Right forelimb (tissue), 1 donor: Measurements from ENCODE around the gene PABPN1L.

Experiments
- DNase-seq: peaks from one replicate; pipeline ENCODE4 v3.0.0-alpha.2; 2018

PABPN1L gene

DNA sequence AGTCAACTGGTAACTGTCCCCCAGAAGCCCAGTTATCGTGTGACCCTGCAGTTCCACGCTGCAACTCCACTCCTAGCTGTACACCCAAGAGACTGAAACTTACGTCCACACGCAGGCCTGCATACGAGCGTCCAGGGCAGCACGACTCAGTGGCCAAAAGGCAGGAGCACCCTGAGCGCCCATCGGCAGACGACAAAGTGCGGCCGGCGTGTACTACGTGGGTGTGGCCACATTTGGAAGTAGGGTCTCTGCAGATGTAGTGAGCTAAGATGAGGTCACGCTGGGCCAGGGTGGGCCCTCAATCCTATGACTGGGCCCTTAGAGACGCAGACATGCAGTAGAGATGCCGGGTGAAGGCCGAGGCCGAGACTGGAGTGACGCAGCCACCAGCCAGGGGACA, 23.2 kb downstream of the PABPN1L start:
- no peak for DNase-seq

DNA sequence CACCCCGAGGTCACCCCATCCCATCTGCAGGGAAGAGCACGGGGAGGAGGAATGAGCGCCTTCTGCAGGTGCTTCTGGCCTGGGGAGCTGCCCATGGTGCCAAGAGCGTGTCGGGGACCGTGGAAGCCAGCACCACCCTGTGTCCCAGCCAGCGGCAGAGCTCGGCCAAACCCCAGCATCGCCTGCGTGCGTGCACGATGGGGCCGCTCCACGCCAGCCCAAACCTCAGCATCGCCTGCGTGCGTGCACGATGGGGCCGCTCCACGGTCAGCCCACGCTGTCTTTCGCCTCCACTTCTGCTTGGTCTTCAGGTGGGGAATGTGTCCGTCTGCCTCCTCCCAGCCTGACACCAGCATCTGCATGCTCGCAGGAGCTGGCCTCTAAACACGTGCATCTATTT, 23.7 kb downstream of the PABPN1L start:
- no peak for DNase-seq

GRCh38 chr16:88842308-88842756, 24.1 kb downstream of the PABPN1L start:
- no peak for DNase-seq

DNA sequence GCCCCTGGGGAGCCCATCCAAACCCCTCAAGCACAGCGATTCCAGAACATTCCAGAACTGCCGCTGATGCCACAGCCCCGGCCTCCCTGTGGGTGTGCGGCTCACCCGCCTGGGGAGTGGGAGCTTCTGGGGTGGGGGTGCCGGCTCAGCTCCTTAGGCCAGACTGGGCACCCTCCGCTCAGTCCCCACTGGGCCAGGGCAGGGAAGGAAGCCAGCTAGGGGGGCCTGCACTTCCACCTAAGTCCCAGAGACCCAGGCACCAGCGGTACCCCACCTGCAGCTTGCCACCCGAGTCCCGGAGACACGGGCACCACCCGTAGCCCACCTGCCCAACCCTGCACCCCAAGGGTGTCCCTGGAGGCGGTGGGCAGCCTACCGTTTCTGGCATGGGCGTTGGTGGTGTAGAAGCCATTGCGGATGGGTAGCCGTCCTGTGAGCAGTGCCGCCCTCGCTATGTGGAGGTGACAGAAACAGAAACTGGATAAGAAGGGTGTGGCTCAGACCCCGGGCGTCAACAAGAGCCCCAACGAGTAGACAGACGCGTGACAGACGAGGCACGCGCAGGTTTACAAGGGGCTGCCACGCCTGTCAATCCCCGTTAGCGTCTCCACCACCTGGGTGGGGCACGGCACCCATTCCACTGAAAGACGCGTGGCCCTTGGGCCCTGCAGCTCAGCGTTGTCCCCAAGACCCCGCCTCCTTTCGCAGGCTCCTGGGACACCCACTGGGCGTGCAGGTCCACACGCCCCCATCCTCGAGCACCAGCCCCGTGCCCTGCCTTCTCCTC, 24.7 kb downstream of the PABPN1L start:
- DNase-seq: no peak

DNA sequence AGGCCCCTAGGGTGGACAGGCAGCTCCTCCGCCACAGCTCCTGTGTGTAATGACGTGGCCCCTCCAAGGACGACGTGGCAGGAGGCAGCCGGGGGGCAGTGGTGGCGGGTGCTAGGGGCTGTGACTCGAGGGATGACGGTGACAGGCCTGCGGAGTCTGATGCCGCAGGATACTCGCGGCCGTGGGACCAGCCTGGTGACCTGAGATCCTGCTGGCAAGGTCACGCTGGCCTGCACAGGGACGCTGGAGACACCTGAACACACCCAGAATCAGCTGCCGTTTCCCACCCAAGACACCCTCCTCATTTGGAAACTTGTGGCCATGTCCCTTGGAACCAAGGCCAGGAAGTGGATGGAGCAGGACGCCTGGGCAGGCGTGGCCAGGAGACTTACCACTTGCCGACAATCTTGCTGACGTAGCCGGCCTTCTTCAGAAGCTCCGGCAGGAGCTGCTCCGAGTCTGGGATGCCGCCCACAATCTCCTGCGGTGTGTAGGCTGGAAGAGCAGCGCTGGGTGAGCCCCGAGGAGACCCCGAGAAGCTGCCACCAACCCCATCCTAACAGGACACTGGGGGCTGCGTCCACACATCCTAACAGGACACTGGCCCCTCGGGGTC, 25.8 kb downstream of the PABPN1L start:
- DNase-seq: no peak

- DNase-seq: no peak
Measured at GRCh38 chr16:88839745-88840599, 26.5 kb downstream of the PABPN1L start.

DNA sequence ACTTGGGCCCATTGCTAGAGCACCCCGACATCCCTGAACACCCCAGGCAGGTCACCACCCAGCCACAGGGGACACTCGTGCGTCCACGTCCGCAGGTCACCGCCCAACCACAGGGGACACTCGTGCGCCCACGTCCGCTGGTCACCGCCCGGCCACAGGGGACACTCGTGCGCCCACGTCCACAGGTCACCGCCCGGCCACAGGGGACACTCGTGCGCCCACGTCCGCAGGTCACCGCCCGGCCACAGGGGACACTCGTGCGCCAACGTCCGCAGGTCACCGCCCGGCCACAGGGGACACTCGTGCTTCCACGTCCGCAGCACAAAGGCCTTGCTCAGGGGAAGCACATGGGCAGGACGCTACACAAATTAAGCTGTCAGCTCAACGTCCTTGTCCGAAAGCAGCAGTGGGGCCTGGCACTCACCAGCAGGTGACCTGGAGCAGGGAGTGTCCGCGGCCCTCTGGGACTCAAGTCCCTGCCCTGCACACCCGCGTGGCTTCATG, 27.4 kb downstream of the PABPN1L start:
- no peak for DNase-seq

DNA sequence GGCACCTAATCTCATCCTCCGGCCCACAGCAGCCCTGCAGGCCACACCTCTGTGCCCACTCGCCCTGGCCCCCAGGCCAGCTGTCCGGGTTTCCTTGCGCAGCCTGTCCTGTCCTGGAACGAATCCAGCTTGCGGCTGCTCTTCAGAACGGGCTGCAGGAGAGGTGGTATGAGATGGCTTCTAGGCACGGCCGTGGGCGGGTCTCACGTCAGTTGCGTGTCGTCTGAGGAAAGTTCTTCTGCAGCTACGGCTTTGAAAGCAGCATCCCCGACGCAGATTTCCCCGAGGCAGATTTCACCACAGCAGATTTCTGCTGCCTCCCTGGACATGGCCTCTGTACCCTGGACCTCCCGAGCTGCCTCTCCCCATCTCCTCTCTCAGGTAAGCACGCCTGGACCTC, 27.9 kb downstream of the PABPN1L start:
- no peak for DNase-seq

DNA sequence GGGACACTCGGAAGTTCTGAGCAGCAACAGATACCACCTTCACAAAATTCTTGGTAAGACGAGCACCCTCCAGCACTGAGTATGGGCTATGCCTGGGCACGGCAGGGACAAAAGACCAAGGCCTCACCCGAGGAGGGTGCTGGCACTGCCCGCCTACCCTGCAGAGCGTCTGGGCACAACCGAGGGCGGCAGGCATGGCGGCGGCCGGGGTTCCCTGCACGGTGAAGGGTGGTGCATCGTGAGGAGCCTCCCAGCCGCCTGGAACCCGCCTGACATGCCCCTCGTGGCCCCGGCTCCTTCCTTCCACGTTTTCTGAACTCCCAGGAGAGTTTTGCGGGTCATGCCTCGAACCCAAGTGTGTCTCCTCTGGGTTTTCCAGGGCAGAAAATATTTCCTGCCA, 28.7 kb downstream of the PABPN1L start:
- no peak for DNase-seq

DNA sequence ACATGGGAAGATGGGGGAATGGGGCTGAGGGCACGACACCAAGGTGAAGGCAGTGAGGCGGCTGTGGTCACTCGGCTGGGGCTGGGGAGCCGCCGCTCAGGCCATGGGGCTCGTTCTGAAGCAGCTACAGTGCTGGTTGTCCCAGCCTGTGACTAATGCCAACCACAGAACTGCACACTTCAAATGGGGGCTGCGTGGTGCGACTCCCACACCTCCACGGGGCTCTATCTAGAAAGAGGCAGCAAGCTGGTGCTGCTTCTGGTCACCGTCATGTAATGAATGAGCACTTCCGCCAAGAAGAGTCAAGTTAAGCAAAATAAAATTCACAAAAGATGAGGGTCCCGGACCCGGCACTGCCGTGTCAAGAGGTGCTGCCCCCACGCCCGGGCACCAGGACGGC, 29.7 kb downstream of the PABPN1L start:
- no peak for DNase-seq

DNA sequence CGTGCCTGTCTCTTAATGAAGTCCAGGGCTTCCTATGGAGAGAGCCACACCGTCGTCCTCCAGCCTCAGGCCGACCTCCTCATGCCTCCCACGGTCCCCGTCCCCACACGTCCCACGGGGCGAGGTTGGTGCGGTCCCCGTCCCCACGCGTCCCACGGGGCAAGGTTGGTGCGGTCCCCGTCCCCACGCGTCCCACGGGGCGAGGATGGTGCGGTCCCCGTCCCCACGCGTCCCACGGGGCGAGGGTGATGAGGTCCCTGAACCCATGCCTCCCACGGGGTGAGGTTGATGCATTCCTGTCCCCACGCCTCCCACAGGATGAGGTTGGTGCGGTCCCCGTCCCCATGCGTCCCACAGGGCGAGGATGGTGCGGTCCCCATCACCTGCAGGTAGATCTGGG, 30.6 kb downstream of the PABPN1L start:
- DNase-seq: no peak

DNA sequence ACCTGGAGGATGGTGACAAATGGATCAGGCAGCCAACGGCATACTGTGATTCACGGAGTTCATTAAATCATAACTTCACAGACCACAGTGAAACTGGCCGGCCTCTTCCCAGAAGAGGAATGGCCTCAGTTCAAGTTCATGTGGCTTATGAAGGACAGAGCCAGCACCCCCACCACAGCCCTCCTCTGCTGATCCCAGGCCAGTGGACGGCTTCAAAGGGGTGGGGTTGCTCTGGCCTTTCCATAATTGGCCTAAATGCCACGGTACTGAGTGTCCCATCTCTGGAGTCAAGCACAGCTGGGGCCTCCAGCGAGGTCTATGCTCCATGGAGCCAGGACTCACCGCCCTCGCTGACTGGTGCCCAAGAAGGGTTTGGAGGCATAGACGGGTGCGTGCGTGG, 31.1 kb downstream of the PABPN1L start:
- no peak for DNase-seq

DNA sequence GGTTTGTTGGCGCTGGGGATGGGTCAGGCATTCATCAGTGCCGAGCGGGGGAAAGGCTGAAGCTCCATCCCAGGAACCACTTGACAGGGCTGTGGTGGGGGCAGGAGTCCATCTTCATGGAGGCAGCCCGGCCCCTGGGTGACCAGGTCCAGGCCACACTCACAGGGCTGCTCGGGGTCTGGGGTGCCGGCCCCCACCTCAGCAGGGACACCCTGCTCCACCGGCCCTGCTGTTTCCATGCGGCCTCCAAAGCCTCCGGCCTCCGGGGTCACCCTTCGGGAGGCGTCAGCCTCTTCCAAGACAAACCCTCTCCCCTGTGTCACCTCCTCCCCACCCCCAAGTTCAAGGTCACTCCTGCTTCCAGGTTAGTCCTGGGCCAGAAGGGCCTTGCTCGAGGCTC, 31.8 kb downstream of the PABPN1L start:
- no peak for DNase-seq

- DNase-seq: no peak
Measured at GRCh38 chr16:88833086-88833485, 33.4 kb downstream of the PABPN1L start.

- no peak for DNase-seq
Measured at GRCh38 chr16:88831838-88832237, 34.6 kb downstream of the PABPN1L start.

- DNase-seq: no peak
Measured at GRCh38 chr16:88830783-88831182, 35.7 kb downstream of the PABPN1L start.

DNA sequence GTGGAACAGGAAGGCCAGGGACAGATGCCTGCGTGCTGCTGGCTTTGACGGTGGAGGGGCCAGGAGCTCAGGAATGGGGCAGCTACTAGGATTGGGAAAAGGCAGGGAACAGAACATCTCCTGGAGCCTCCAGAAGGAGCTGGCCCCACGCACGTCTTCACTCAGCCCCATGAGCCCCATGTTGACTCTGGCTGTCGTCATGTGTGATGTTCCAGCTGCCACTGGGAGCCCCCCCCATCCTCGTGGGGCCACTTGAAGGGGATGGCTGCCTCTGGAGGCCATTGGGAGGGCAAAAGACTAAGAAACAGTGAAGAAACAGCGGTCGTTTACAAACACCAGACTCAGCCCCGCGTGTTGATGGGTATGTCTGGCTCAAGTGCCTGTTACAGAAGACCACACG, 36.2 kb downstream of the PABPN1L start:
- DNase-seq: no peak

- DNase-seq: no peak
Measured at GRCh38 chr16:88828711-88829110, 37.7 kb downstream of the PABPN1L start.

GRCh38 chr16:88827727-88828126, 38.7 kb downstream of the PABPN1L start:
- no peak for DNase-seq

- DNase-seq: no peak
Measured at GRCh38 chr16:88826070-88826840, 40.2 kb downstream of the PABPN1L start.

- no peak for DNase-seq
Measured at GRCh38 chr16:88825146-88825545, 41.3 kb downstream of the PABPN1L start.

GRCh38 chr16:88824256-88825077, 42.0 kb downstream of the PABPN1L start:
- no peak for DNase-seq
